OCI-LY3 (cell line): ENCODE results near the gene DPYD.

Experiments used
- EZH2phosphoT487 ChIP-seq: fragments of 200-600 bp; shearing (Covaris generic); IDR thresholded peaks from 2 replicates; pipeline ENCODE4 v1.6.1; 2018; ENCODE audit warnings: antibody characterized with exemption, mixed run types, low read depth
- TF ChIP-seq, protein P1 (sequence below): fragments of 200-600, 300-600 bp; sonication (generic); IDR thresholded peaks from 2 replicates; pipeline ENCODE4 v1.5.1; 2014; ENCODE audit warnings: antibody characterized with exemption, low read length, low read depth

DNA sequence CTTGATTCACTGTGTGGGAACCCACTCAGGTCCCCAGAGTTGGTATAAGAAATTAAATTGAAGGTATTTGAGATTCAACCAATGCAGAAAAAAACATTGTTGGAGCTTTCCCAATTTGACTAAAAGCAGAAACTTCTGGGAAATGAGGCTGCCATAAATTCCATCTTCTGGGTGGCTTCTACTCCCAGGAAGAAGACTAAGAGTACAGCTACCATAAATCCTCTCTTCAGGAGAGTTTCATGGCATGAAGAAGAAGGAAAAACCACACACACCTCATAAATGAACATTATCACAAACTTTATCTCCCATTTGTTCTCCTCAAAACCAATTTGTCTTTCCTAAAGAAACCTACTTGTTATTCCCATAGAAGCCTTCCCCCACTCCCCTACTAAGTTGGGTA, 283.9 kb downstream of the DPYD start:
- TF ChIP-seq, protein P1, sequence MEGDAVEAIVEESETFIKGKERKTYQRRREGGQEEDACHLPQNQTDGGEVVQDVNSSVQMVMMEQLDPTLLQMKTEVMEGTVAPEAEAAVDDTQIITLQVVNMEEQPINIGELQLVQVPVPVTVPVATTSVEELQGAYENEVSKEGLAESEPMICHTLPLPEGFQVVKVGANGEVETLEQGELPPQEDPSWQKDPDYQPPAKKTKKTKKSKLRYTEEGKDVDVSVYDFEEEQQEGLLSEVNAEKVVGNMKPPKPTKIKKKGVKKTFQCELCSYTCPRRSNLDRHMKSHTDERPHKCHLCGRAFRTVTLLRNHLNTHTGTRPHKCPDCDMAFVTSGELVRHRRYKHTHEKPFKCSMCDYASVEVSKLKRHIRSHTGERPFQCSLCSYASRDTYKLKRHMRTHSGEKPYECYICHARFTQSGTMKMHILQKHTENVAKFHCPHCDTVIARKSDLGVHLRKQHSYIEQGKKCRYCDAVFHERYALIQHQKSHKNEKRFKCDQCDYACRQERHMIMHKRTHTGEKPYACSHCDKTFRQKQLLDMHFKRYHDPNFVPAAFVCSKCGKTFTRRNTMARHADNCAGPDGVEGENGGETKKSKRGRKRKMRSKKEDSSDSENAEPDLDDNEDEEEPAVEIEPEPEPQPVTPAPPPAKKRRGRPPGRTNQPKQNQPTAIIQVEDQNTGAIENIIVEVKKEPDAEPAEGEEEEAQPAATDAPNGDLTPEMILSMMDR, result no peak
- no peak for TF ChIP-seq EZH2phosphoT487
